ENCODE data around the gene SERTAD4.

DNA sequence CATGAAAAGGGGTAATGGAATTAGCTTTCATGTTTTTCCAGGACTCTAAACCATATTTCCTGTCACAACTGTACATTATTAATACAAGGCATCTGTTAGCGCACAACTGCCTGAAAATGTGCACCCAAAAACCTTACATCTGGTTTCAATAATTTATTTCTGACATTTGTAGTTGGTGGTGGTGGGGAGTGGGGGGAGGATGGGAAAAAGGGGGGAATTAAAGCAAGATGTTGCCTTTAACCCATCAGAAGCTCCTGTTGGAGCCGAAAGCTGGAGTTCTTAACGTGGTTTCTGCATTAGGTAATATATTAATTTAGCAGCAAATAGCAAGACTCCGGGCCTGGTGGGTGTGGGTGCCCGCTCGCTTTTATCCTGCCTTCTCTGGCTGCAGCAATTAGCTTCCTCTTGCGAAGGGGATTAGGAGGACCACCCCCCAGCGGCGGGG is 59.2 kb downstream of the SERTAD4 start:
- TF ChIP-seq, protein P1, sequence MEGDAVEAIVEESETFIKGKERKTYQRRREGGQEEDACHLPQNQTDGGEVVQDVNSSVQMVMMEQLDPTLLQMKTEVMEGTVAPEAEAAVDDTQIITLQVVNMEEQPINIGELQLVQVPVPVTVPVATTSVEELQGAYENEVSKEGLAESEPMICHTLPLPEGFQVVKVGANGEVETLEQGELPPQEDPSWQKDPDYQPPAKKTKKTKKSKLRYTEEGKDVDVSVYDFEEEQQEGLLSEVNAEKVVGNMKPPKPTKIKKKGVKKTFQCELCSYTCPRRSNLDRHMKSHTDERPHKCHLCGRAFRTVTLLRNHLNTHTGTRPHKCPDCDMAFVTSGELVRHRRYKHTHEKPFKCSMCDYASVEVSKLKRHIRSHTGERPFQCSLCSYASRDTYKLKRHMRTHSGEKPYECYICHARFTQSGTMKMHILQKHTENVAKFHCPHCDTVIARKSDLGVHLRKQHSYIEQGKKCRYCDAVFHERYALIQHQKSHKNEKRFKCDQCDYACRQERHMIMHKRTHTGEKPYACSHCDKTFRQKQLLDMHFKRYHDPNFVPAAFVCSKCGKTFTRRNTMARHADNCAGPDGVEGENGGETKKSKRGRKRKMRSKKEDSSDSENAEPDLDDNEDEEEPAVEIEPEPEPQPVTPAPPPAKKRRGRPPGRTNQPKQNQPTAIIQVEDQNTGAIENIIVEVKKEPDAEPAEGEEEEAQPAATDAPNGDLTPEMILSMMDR (IDR thresholded peaks at IDR 0.05) = no peak
- no peak for TF ChIP-seq POLR2A (IDR thresholded peaks at IDR 0.05)

Measured in uterus (tissue), 2 donors.